Measurements from ENCODE around the gene SMOC2. TPM values are rescaled to one million over a fixed set of nuclear protein-coding genes. Genes with fewer than 3 reads are reported as not detected.
A peak's percentile ranks its signal among the peaks of the same experiment; 100 is the strongest.

The SMOC2 gene, protein sequence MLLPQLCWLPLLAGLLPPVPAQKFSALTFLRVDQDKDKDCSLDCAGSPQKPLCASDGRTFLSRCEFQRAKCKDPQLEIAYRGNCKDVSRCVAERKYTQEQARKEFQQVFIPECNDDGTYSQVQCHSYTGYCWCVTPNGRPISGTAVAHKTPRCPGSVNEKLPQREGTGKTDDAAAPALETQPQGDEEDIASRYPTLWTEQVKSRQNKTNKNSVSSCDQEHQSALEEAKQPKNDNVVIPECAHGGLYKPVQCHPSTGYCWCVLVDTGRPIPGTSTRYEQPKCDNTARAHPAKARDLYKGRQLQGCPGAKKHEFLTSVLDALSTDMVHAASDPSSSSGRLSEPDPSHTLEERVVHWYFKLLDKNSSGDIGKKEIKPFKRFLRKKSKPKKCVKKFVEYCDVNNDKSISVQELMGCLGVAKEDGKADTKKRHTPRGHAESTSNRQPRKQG
- total RNA-seq (2014; rRNA removed; shearing (Covaris generic)), result not detected in 2 replicates
- not detected in 2 replicates for polyA plus RNA-seq (2015; cell fraction: cytosol; rRNA removed)
- not detected in 2 replicates for polyA plus RNA-seq (2015; cell fraction: nucleus; rRNA removed)

DNA sequence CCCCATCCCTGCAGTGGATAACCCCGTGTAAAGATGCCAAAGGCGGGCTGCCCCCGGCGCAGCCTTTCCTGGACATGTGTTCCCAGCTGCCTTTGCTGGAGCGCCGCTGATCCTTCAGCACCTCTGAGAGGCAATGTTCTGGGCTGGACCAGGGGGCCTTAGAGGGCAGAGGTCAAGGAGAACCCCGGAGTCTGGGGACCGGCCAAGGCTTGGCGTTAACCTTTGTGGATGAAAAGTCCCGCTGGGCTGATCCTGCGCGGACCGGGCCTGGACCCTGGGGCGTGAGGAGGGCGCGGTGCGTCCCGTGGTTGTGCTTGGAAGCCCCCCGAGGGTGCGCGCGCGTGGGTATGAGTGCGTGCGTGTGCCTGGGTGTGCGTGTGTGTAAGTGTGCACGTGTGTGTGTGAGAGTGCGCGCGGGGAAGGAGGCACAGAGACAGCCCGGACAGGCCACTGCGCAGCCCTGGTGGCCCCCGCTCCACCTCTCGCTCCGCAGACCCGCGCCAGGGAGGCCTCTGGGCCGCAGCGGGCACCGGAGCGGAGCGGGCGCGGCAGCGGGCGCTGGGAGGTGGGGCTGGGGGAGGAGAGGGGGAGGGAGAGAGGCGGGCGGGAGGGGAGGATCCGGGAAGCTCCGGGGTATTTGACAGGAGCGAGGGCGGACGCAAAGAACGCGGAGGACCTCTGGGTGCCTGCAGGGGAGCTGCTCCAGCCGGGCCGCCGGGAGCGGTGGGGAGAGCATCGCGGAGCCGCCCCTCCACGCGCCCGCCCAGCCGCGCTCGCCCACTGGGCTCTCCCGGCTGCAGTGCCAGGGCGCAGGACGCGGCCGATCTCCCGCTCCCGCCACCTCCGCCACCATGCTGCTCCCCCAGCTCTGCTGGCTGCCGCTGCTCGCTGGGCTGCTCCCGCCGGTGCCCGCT, at the start of gene SMOC2:
TSS of gene SMOC2 (plus strand) at position 665 of the 914 bp plus-strand sequence. CDS start at position 852, 187 bp downstream.
- no peak for DNase-seq (ENCODE audit: low read depth)

DNA sequence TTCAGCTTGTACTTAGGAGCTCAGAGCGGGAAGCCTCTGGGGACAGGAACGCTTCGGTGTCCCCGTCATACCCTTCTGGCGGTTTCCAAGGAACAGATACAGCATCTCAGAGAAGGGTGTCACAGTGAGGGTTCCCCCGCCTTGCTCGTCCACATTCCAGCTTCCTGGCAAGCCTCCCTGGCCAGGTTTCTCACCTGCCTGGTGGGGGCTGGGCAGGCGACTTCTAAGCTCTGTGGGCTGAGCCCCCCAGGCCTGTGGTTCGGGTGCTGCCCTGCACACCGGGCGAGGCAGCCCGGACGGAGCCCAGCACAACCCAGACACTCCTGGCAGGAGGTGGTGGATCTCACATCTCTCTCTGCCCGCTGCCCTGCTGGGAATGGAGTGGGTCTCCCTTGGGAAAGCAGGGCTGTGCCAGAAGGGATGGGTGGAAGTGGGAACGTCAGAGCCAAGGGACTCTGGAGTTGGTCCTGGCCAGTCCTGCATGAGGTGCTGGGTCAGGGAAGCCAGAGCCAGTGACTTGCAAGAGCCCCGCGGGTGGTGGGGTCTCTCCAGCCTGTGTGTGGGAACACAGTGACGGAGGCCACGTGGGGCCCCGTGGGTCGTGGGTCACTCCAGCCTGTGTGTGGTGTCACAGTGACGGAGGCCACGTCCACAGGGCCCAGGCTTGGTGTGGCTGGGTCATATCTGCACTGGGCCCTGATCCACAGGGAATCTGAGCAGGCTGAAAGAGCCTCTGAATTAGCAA, 47.7 kb upstream of the SMOC2 start:
- DNase-seq (ENCODE audit: low read depth), result no peak

- DNase-seq (ENCODE audit: low read depth), result no peak
Measured at GRCh38 chr6:168394606-168395005, 46.4 kb upstream of the SMOC2 start.

DNA sequence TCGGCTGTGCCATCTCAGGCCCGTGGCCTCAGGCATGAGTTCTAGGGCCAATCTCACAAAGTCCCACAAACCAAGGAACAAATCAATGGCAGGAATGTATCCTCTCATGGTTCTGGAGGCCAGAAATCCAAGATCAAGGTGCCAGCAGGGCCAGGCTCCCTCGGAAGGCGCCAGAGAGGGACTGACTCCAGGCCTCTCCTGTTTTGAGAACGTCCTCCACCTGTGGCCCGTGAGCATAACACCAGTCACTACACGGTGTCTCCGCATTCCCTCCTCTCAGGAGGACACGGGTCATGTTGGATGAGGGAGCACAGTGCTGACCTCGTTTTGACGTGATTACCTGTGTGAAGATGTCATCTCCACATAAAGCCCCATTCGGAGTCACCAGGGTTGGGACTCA, 45.0 kb upstream of the SMOC2 start:
- no peak for DNase-seq (ENCODE audit: low read depth)

DNA sequence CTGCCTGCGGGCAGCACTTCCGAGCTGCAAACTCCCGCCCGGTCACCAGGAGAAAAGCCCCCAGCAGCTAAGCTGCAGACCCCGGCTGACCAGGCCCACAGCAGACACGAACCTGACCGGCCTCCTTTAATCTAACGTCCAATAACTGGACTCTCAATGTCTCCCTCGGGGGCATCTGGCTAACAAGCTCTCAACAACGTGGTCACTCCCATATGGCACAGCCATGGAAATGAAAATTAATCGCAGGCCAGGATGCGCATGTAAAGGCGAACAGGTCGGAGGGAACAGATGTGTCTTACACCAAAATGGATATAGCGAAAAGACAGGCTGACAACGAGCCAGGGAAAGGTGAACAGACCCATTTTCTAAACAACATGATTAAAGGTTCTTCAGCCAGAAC, 44.4 kb upstream of the SMOC2 start:
- DNase-seq (ENCODE audit: low read depth), result no peak

GRCh38 chr6:168397012-168397411, 44.0 kb upstream of the SMOC2 start:
- no peak for DNase-seq (ENCODE audit: low read depth)

DNA sequence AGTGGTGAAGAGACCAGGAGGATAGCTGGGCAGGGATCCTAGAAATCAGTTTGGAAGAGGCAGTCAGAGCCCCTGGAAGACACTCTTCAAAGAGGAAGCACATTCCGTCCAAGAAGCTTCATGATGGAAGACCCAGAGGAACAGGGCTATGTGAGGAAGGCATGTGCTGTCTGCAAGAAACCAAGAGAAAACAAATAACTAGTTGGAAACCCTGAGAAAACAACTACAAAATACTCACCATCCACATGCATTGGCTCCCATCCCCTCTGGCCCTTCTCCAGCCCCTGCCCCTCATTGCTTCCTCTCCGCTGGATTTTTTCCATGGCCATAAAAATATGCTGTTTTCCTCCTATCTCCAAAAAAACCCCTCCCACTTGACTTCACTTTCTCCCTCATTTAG, 40.9 kb upstream of the SMOC2 start:
- no peak for DNase-seq (ENCODE audit: low read depth)

DNA sequence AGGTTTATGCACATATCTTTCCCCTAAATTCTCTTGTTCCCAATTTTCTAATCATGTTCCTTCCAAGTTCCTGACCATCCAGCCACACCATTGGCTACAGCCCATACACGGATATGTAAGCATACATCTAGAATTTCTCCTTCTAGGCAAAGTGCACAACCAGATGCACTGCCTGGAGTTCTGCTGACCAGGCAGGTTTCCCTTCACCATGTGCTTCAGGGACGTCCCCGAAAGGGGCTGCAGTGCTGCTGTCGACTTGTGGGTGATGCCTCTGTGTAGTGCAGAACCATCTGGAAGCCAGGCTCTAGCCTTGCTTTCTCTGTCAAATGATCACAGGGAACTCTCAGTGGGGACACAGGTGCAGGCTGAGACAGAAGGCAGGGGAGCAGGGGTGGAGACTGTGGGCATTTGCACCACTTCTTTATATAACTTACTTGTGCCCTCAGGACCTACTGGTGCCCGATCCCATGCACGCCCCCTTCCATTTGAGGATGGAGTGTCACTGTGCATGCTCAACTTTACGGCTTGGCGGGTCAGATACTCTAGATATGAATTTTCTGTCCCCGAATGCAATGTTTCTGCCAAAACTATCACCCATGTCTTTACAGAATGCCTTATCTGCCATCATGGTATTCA, 37.5 kb upstream of the SMOC2 start:
- no peak for DNase-seq (ENCODE audit: low read depth)

DNA sequence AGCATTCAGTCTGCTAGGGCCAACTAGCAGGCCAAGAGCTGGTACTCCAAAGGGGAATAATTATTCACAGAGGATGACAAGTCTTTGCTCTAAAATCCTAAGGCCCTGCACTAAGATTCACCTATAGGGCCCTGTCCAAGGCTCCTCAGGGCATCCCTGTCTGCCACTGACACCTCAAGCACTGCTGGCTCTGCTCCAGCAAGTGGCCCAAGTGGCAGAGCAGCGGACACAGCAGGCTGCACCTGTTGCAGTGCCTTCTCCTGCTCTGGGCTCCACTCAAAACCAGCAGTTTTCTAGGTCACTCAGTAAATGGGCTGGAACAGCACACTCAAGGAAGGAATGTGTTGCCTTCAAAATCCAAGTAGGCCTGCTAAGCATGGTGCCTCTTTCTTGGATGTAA, 36.4 kb upstream of the SMOC2 start:
- DNase-seq (ENCODE audit: low read depth), result no peak

DNA sequence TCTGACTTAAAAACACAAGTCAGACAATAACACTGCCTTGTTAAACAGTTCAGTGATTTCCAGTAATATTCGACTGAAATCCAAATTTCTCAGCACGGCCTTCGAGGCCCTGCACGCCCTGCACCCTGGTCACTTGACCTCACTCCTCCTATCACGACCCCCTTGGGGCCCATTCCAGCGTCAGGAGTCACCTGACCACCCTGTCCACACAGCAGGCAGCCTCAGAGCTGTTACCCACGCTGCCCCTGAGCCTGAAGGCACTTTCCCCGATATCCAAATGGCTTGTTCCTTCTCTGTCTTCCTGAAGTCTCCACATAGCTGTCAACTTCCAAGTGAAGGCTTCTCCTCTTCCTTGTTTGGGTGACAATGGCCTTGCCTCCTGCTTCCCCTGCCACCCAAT, 33.1 kb upstream of the SMOC2 start:
- no peak for DNase-seq (ENCODE audit: low read depth)

DNA sequence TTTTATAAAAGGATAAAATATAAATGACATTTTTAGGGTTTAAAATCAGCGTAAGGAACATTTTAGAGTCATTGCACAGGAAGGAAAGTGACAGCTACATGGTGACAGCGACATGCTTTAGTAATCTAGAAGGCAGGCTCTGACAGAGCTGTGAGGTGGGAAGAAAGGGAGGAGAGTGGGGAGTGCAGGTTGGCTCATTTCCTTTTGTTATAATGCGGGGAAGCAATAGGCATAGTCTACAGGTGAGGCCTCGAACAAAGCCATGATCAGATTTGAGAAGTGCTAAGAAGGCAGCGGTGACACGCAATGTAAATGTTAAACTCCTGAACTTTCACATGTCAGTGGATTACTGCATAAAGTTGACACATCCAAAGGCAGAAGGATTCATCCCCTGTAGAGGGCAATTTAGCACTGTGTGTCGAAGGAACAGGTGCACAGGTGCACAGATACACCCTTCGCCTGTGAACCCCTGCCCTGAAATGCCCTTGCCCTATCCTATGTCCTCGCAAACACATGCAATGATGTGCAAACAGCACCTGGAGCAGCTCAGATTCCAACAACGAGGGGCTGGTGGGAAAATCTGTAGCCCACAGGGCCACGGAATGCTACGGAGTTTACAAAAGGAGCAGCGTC, 32.4 kb upstream of the SMOC2 start:
- no peak for DNase-seq (ENCODE audit: low read depth)

DNA sequence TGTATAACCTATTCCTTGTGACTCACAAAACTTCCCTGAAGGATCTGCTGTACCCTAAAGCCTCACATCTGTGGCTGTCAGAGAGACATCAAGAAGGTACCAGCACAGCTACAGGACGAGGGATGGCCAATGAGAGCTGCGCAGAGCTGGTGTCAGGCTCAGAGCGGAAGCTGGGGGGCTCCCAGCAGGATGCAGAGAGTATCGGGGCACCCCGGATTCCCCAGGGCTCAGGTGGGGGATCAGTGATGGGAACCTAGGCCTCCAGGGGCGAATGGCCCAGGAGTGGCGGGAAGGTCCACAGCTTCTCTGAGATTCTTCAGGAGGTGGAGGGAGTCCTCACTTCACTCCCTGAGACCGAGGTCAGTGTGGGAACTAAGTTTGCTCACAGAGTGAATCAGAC, 30.9 kb upstream of the SMOC2 start:
- no peak for DNase-seq (ENCODE audit: low read depth)

DNA sequence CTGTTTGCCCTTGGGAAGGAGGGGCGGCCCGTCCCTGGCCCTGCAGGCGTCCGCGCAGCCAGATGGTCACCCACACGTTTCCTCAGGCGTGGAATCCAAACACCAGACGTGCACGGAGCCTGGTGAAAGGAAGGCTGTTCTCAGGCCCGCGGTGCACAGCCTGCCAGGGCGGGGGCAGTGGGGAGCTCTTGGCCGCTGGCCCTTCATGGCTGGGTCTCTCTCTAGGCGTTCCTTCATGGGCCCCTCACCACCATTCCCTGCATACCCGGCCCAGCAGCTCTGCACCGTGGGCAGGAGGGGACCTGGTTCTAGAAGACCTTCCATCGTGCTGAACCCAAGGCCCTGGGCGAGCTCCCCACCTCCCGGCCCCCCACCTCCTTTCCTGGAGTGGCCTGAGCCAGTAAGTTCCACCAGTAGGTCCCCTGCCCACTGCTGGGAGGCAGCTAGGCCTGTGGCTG, 30.4 kb upstream of the SMOC2 start:
- no peak for DNase-seq (ENCODE audit: low read depth)

- peak; percentile 21 for DNase-seq (ENCODE audit: low read depth)
Measured at GRCh38 chr6:168411130-168411529, 29.9 kb upstream of the SMOC2 start.

DNA sequence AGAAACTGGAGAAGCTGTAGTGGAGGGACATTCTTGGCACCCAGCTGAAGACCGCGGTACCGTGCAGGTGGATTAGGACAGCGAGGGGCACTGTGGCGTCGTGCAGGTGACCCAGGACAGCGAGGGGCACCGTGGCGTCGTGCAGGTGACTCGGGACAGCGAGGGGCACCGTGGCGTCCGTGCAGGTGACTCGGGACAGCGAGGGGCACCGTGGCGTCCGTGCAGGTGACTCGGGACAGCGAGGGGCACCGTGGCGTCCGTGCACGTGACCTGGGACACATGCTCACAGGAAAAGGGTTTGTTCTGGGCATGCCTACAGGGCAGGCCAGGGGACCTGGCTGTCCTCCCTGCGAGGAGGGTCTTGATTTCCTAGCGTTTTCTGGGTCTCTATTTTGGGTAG, 29.2 kb upstream of the SMOC2 start:
- DNase-seq (ENCODE audit: low read depth), result no peak

- DNase-seq (ENCODE audit: low read depth), result no peak
Measured at GRCh38 chr6:168412456-168412855, 28.5 kb upstream of the SMOC2 start.

GRCh38 chr6:168413018-168413720, 27.8 kb upstream of the SMOC2 start:
- DNase-seq (ENCODE audit: low read depth), result no peak

DNA sequence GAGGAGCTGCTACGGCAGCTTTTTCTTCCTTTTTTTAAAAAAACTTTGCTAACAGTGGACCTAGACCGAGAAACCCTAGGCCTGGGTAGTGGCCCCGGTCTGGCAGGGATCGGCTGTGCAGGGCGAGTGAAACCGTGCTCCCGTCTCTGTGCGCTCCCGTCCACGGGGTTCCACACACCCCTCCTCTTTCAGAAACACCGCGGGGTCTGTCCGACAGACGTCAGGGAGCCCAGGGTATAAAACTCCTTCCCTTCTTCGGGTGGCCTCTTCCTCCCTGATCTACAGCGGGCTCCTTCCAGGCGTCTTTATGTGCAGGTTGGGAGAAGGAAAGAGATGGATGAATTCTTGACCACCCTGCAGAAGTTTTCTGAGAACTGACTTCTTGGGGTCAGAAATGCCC, 27.1 kb upstream of the SMOC2 start:
- no peak for DNase-seq (ENCODE audit: low read depth)

GRCh38 chr6:168414336-168415097, 26.5 kb upstream of the SMOC2 start:
- no peak for DNase-seq (ENCODE audit: low read depth)

Measured in HT1080 (cell line).